Naive thymus-derived CD4-positive, alpha-beta T cell (primary cell): ENCODE data around the gene FBLN5. TPM values are rescaled to one million over a fixed set of nuclear protein-coding genes. Genes with fewer than 3 reads are reported as not detected.

Experiments
- ATAC-seq: fragments of 150-1000 bp; cut with Tn5 transposase; 2 replicates; pipeline ENCODE4 v1.10.0; 2021; ENCODE audit warnings: mild to moderate bottlenecking, moderate library complexity
- CTCF ChIA-PET: fragments of 350-600 bp; sonication (Branson Sonifier 250); formaldehyde crosslinking; loops from one replicate; lab custom pipeline; 2021; ENCODE audit warnings: antibody characterized with exemption; lab: Charles Lee
- POLR2A ChIA-PET: fragments of 350-600 bp; sonication (Branson Sonifier 250); formaldehyde crosslinking; loops from one replicate; lab custom pipeline; 2021; ENCODE audit warnings: antibody characterized with exemption, inconsistent platforms; lab: Charles Lee
- DNase-seq, 9 donors: peaks; one replicate each; pipeline versions ENCODE4 v3.0.0 to v3.0.0-alpha.2; 2020 to 2022; ENCODE audit warnings: mixed read lengths in 1 of 9
- H3K27ac ChIP-seq: one replicate; pipeline ENCODE4 v1.7.0; 2013; ENCODE audit warnings: mild to moderate bottlenecking, low read depth, low read length, moderate library complexity
- H3K27me3 ChIP-seq, 2 donors: one replicate each; pipeline ENCODE4 v1.7.0; 2013; ENCODE audit warnings: low read length in 2 of 2, mild to moderate bottlenecking in 2 of 2, moderate library complexity in 2 of 2; ENCODE audit not compliant: control insufficient read depth in 2 of 2, insufficient read depth in 2 of 2
- H3K36me3 ChIP-seq, 3 experiments: 1 replicate in 2 of 3; 2 replicates in 1 of 3; pipeline ENCODE4 v1.7.0; 2013; ENCODE audit warnings: low read length in 3 of 3, mild to moderate bottlenecking in 3 of 3, moderate library complexity in 1 of 3; ENCODE audit not compliant: insufficient read depth in 3 of 3, control insufficient read depth in 2 of 3
- H3K4me1 ChIP-seq, 2 donors: one replicate each; pipeline ENCODE4 v1.7.0; 2013; ENCODE audit warnings: low read length in 2 of 2, mild to moderate bottlenecking in 2 of 2, moderate library complexity in 1 of 2; ENCODE audit not compliant: control insufficient read depth in 2 of 2, insufficient read depth in 2 of 2
- H3K4me3 ChIP-seq: 2 replicates; pipeline ENCODE4 v1.7.0; 2013; ENCODE audit warnings: mild to moderate bottlenecking, low read length
- H3K9me3 ChIP-seq, 3 experiments: 1 replicate in 2 of 3; 2 replicates in 1 of 3; pipeline ENCODE4 v1.7.0; 2013; ENCODE audit warnings: low read length in 3 of 3; ENCODE audit not compliant: control insufficient read depth in 2 of 3
- H3K27ac Mint-ChIP-seq, 9 donors: one replicate each; pipeline ENCODE4 v1.8.0; 2020 to 2022; ENCODE audit warnings: mixed read lengths in 9 of 9, mild to moderate bottlenecking in 8 of 9, moderate library complexity in 5 of 9, inconsistent platforms in 2 of 9
- H3K27me3 Mint-ChIP-seq, 5 donors: one replicate each; pipeline ENCODE4 v1.8.0; 2021 to 2022; ENCODE audit warnings: mixed read lengths in 5 of 5, mild to moderate bottlenecking in 1 of 5
- H3K36me3 Mint-ChIP-seq, 5 donors: one replicate each; pipeline ENCODE4 v1.8.0; 2020 to 2022; ENCODE audit warnings: mixed read lengths in 5 of 5, mild to moderate bottlenecking in 3 of 5, inconsistent platforms in 1 of 5
- H3K4me1 Mint-ChIP-seq, 7 donors: one replicate each; pipeline ENCODE4 v1.8.0; 2020 to 2022; ENCODE audit warnings: mixed read lengths in 7 of 7, mild to moderate bottlenecking in 3 of 7, inconsistent platforms in 1 of 7
- H3K4me3 Mint-ChIP-seq, 10 donors: one replicate each; pipeline ENCODE4 v1.8.0; 2020 to 2022; ENCODE audit warnings: mild to moderate bottlenecking in 10 of 10, mixed read lengths in 10 of 10, moderate library complexity in 6 of 10, inconsistent platforms in 2 of 10
- H3K9me3 Mint-ChIP-seq, 11 donors: one replicate each; pipeline ENCODE4 v1.8.0; 2020 to 2022; ENCODE audit warnings: mixed read lengths in 11 of 11, mild to moderate bottlenecking in 4 of 11, inconsistent platforms in 1 of 11, moderate library complexity in 1 of 11
- intact Hi-C, 2 donors: fragments of 100-400 bp; cut with micrococcal nuclease; formaldehyde crosslinking; loops; one replicate each; pipeline ENCODE4 v1.15.1; 2023
- polyA plus RNA-seq, 2 donors: library from polyadenylated mRNA; unstranded; fragments of 300-500 nt; fragmentation: Illumina TruSeq; gene quantifications; one replicate each; pipeline ENCODE4 v1.2.3, GENCODE V29; 2021
- total RNA-seq, 6 experiments: library from RNA in 5 of 6; stranded (reverse) in 5 of 6; gene quantifications; 1 replicate in 5 of 6; 2 replicates in 1 of 6; pipeline ENCODE4 v1.2.3 and lab custom pipeline; 2021 to 2026

FBLN5 gene
- total and polyA plus RNA-seq, 7 experiments from 2014 or later, result 2.9 to 53.3 (median 10.7) TPM

- no peaks in the 10 kb centered on the region for H3K9me3 ChIP-seq
- intact Hi-C loops, result no loop called here
- H3K36me3 Mint-ChIP-seq, result no peaks in the 10 kb centered on the region
- H3K27me3 ChIP-seq, result no peaks in the 10 kb centered on the region
- POLR2A ChIA-PET, result no interaction called here
- H3K4me1 Mint-ChIP-seq, result peaks cover 1 to 24% (median 11%) of the 10 kb centered on the region in 7 donors
- ATAC-seq, result no peak
- H3K9me3 Mint-ChIP-seq, result no peaks in the 10 kb centered on the region
- no peaks in the 10 kb centered on the region for H3K27me3 Mint-ChIP-seq
- H3K36me3 ChIP-seq, result no peaks in the 10 kb centered on the region
- H3K4me3 Mint-ChIP-seq, result no peak overlapping the region
- H3K27ac ChIP-seq, result no peak overlapping the region
- no peaks in the 10 kb centered on the region for H3K4me1 ChIP-seq
- no peak overlapping the region for H3K27ac Mint-ChIP-seq
- CTCF ChIA-PET, result no interaction called here
- no peak overlapping the region for H3K4me3 ChIP-seq
- DNase-seq, result no peak
Measured at GRCh38 chr14:91903070-91903469, 44.4 kb downstream of the FBLN5 start.

DNA sequence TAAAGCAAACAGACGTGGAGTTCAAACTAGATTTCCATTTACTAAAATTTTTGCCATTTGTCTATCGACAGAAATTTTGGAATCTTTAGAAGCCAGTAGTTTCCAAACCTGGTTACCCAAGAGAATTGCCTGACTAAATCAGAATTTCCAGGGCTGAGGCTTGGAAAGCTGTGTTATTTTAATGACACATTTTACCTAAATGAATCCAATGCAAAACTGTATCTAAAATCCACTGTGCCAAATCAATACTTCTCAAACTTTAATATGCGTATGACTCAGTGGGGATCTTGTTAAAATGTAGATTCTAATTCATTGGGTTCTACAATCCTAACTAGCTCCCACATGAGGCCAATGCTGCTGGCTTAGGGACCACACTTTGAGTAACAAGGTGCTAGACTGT is 45.2 kb downstream of the FBLN5 start:
- Histone ChIP-seq H3K36me3 (no peaks in the 10 kb centered on the region), H3K4me1 (no peaks in the 10 kb centered on the region), H3K27ac (no peak overlapping the region), H3K27me3 (no peaks in the 10 kb centered on the region), H3K4me3 (no peak overlapping the region), H3K9me3 (no peaks in the 10 kb centered on the region)
- Mint-ChIP-seq H3K4me1 (peaks cover 0 to 20% (median 12%) of the 10 kb centered on the region in 7 donors), H3K36me3 (peaks cover 0 to 1% (median 0%) of the 10 kb centered on the region in 5 donors), H3K9me3 (no peaks in the 10 kb centered on the region), H3K27me3 (no peaks in the 10 kb centered on the region), H3K27ac (peak overlapping the region in 1 of 9 donors; percentile 39), H3K4me3 (no peak overlapping the region)
- ChIA-PET CTCF (interaction anchor here (0.7 kb wide), 1 partner anchor 74 kb away, joined by 3 read pairs; no protein-coding TSS in a partner anchor), POLR2A (interaction anchor here (0.6 to 1.9 kb wide), 2 partner anchors 30 to 34 kb away, joined by 3 to 5 read pairs; no protein-coding TSS in a partner anchor)
- DNase-seq (no peak), ATAC-seq (no peak)
- intact Hi-C loops, result no loop called here

DNA sequence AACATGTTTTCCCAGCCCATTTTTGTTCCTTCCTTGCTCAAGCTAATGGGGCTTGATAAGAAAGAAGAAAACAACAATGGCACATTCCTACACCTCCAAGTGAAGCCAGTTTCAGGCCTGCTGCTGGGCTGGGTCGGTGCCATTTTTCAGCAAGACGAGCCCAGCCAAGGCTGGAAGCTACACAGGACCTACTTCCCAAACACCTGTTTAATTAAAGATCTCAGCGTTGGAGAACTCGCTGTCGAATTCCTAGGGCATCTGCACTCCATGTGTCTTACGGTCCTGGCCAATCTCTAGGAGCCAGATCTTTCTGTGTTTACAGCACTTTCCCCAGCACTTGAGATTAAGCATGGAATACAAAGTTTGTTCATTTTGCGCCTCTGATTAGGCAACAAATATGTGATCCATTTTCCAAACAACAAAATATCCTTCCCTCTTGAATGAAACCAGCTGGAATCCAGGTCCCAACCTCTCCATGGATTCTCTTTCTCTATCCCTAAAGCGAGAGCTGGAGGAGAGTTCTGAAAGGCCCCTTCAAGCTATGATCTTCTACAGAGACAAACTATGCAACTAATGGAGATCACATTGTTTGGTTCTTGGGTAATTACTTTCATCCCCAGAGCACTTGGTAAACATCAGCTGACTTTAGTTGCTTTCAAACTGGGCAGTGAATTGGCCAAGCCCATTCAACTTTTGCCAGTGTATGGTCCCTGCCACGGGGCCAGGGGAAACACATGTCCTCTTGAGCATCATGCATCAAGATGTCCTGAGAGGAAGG is 45.9 kb downstream of the FBLN5 start:
- Mint-ChIP-seq H3K4me1 (peaks cover 2 to 17% (median 13%) of the 10 kb centered on the region in 7 donors), H3K36me3 (peaks cover 0 to 1% (median 0%) of the 10 kb centered on the region in 5 donors), H3K9me3 (no peaks in the 10 kb centered on the region), H3K4me3 (no peak overlapping the region), H3K27me3 (no peaks in the 10 kb centered on the region), H3K27ac (no peak overlapping the region)
- DNase-seq (no peak), ATAC-seq (no peak)
- no peak overlapping the region for H3K4me3 ChIP-seq
- no peak overlapping the region for H3K27ac ChIP-seq
- H3K27me3 ChIP-seq, result no peaks in the 10 kb centered on the region
- intact Hi-C loops, result no loop called here
- no peaks in the 10 kb centered on the region for H3K9me3 ChIP-seq
- H3K36me3 ChIP-seq, result no peaks in the 10 kb centered on the region
- CTCF ChIA-PET, result interaction anchor here (0.7 to 0.9 kb wide), 3 partner anchors 9 to 73 kb away, joined by 3 read pairs; no protein-coding TSS in a partner anchor
- POLR2A ChIA-PET, result interaction anchor here (0.6 to 1.9 kb wide), 3 partner anchors 22 to 33 kb away, joined by 3 to 5 read pairs (median 4); no protein-coding TSS in a partner anchor
- H3K4me1 ChIP-seq, result no peaks in the 10 kb centered on the region

- Mint-ChIP-seq H3K9me3 (no peaks in the 10 kb centered on the region), H3K27me3 (no peaks in the 10 kb centered on the region), H3K36me3 (peaks cover 0 to 1% (median 0%) of the 10 kb centered on the region in 5 donors), H3K4me3 (no peak overlapping the region), H3K4me1 (peaks cover 2 to 27% (median 17%) of the 10 kb centered on the region in 7 donors), H3K27ac (peak overlapping the region in 1 of 9 donors; percentile 55)
- DNase-seq (no peak), ATAC-seq (no peak)
- Histone ChIP-seq H3K27ac (no peak overlapping the region), H3K9me3 (no peaks in the 10 kb centered on the region), H3K4me1 (no peaks in the 10 kb centered on the region), H3K27me3 (no peaks in the 10 kb centered on the region), H3K4me3 (no peak overlapping the region), H3K36me3 (no peaks in the 10 kb centered on the region)
- POLR2A ChIA-PET, result interaction anchor here (0.6 to 3.0 kb wide), 11 partner anchors 11 to 387 kb away, joined by 3 to 27 read pairs (median 6); partner anchors contain the start of gene TC2N
- CTCF ChIA-PET, result interaction anchor here (0.7 to 2.1 kb wide), 14 partner anchors 11 to 252 kb away, joined by 3 to 9 read pairs (median 4); no protein-coding TSS in a partner anchor
- intact Hi-C loops, result loop anchor here in 1 of 2 donors (10.0 kb wide), 1 partner anchor 65 kb away; no protein-coding TSS in a partner anchor
Measured at GRCh38 chr14:91899806-91900205, 47.7 kb downstream of the FBLN5 start.

GRCh38 chr14:91899213-91899612 is 48.3 kb downstream of the FBLN5 start:
- Histone ChIP-seq H3K27ac (no peak overlapping the region), H3K4me3 (no peak overlapping the region), H3K9me3 (no peaks in the 10 kb centered on the region), H3K27me3 (no peaks in the 10 kb centered on the region), H3K36me3 (no peaks in the 10 kb centered on the region), H3K4me1 (no peaks in the 10 kb centered on the region)
- ATAC-seq (no peak), DNase-seq (peak in 1 of 9 donors; percentile 21)
- ChIA-PET CTCF (interaction anchor here (0.7 to 2.1 kb wide), 18 partner anchors 10 to 251 kb away, joined by 3 to 9 read pairs (median 4); no protein-coding TSS in a partner anchor), POLR2A (interaction anchor here (0.6 to 3.0 kb wide), 13 partner anchors 12 to 387 kb away, joined by 3 to 27 read pairs (median 3); partner anchors contain the start of genes NDUFB1 and TC2N)
- Mint-ChIP-seq H3K4me3 (no peak overlapping the region), H3K36me3 (peaks cover 0 to 1% (median 0%) of the 10 kb centered on the region in 5 donors), H3K27me3 (no peaks in the 10 kb centered on the region), H3K27ac (peak overlapping the region in 1 of 9 donors; percentile 77), H3K9me3 (no peaks in the 10 kb centered on the region), H3K4me1 (peaks cover 2 to 33% (median 17%) of the 10 kb centered on the region in 7 donors)
- intact Hi-C loops, result loop anchor here in 1 of 2 donors (10.0 kb wide), 1 partner anchor 64 kb away; no protein-coding TSS in a partner anchor

GRCh38 chr14:91898372-91898771 is 49.1 kb downstream of the FBLN5 start:
- peaks cover under 1 to 6% of the 10 kb centered on the region in 2 donors for H3K4me1 ChIP-seq
- Mint-ChIP-seq H3K4me3 (no peak overlapping the region), H3K27ac (peak overlapping the region in 1 of 9 donors; percentile 43), H3K4me1 (peaks cover 10 to 38% (median 19%) of the 10 kb centered on the region in 7 donors), H3K27me3 (no peaks in the 10 kb centered on the region), H3K9me3 (no peaks in the 10 kb centered on the region), H3K36me3 (peaks cover 0 to 5% (median 0%) of the 10 kb centered on the region in 5 donors)
- ATAC-seq, result no peak
- ChIA-PET POLR2A (interaction anchor here (0.9 to 3.0 kb wide), 7 partner anchors 14 to 93 kb away, joined by 3 to 27 read pairs (median 10); partner anchors contain the start of gene TC2N), CTCF (interaction anchor here (0.6 to 2.1 kb wide), 13 partner anchors 10 to 438 kb away, joined by 3 to 9 read pairs (median 3); no protein-coding TSS in a partner anchor)
- no peak overlapping the region for H3K27ac ChIP-seq
- no peak overlapping the region for H3K4me3 ChIP-seq
- DNase-seq, result no peak
- H3K36me3 ChIP-seq, result no peaks in the 10 kb centered on the region
- H3K27me3 ChIP-seq, result no peaks in the 10 kb centered on the region
- no peaks in the 10 kb centered on the region for H3K9me3 ChIP-seq
- intact Hi-C loops, result loop anchor here in 1 of 2 donors (10.0 kb wide), 1 partner anchor 64 kb away; no protein-coding TSS in a partner anchor
